Activated naive CD4-positive, alpha-beta T cell treated with Interleukin-2 at 50 U/mL for 16 hours (primary cell): ENCODE data around the gene GRK6.
"Not testable (repeated sequence)": the region's sequence is repeated elsewhere in the genome, so short reads cannot be mapped to it uniquely, and the experiment has no call there.

Source experiments
- DNase-seq: peaks from one replicate; pipeline ENCODE4 v3.0.0-alpha.2; 2020

Gene GRK6

DNA sequence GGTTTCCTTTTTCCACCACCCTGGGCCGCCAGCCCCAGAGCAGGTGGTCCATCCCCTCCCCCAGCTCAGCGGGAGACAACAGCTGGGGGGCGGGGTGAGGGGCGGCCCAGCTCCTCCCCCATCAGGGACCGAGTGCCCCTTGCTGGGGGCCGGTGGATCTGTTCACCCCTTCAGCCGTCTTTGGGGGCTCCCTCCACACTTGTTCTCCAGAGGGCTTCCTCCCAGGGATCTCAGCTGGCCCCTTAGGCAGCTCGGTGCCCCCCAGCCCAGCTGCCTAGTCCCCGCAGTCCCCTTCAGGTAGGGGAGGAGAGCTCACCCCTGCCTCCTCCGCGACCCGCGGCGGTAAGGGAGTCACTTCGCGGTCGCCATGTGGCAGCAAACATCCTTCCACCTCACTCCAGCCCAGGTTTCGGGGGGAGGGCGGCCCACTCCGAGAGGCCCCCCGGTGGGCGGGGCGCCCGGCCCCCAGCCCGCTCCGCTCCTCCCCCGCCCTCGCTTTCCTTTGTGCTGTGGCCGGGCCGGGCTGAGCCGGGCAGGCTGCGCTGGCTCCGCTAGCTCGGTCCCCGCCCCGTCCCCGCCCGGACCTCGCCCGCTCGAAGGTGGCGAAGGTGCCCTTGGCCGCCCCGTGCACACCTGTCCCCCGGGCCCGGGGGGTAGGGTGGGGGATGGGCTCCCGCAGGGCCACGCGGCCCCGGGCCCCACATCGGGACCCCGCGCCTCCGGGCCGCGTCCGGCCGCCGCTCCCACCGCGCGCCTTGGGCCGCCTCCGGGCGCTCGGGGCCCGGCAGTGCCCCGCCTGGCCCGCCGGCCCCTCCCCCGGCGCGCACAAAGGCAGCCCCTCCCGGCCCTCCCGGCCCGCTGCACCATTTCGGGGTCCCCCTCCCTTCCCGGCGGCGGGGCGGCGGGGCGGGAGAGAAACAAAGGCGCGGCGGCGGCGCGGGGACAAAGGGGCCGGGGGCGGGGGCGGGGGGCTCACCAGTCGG lies 46.3 kb downstream of the GRK6 start:
- DNase-seq: peak; percentile 57

DNA sequence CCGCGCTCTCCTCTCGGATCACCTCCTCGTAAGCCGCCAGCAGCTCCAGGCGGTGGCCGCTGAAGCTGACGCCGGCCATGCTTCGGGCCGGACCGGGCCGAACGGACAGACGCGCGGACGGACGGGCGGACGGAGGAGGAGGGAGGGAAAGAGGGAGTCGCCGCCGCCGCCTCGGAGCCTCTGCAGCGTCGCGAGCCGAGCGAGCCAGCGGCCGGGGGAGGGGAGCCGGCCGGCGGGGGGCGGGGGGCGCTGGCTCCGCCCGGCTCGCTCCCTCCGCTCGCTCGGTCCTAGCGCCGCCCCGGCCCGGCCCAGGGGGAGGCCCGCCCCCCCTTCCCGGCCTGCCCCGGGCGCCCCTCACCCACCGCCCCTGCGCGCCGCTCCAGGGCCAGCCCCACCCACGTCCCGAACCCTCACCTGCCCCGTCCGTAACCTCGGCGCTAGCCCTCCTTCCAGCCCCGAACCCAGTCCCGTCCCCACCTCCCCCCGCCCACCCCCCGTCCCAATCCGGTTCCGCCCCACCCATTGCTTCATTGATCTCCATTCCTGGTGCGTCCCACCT lies 47.0 kb downstream of the GRK6 start, which contains the start of gene DBN1:
Gene DBN1 (minus strand): TSS at position 192 of the 559 bp plus-strand sequence. CDS start 113 bp downstream, at position 79.
- DNase-seq: no peak

DNA sequence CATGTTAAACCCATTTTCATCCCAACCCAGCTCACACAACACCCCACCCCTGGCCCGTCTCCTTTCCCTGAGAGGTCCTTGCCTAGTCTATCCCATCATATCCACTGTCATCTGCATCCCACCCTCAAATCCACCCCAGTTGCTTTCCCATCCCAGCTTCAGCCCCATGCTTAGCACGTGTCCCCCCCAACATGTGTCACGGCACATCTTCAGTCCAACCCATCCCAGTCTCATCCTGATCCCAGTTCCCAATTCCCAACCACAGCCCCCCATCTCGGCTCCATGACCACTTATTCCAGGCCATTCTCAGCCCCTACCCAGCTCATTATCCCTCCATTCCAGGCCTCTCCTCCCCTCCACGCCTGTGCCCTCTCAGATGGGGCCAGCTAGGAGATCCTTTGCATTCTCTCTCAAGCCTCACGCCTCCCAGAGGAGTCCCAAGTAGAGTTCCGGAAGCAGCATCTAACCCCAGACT lies 47.6 kb downstream of the GRK6 start:
- DNase-seq: no peak

DNA sequence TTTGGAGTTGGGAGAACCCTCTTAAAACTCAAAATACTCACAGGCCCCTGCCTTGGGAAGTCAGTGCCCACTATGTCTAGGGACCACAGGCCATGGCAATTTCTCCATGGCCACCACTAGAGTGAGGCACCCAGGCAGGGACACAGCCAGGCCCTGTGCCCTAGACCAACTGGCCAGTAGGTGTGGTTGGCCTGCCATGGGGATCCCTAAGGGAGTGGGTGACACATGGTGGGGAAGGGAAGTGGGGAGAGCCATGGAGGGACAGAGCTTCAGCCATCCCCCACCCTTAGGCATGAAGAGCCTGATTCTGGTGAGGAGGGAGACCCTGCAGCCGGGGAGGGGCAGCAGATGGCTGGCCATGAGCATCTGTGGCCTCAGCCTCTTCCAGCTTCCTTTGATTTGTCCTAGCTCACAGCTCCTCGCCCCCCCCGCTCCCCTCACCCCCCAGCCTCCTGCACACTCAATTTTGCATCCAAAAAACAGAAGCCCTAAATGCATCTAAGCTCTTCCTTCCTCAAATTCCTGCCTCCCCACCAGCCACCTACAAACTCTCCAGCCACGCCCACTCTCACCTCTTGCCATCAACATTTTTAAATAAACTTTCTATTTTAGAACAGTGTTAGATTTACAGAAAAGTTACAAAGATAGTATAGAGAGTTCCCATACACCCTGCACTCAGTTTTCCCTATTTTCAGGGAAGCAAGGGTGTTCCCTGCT lies 48.5 kb downstream of the GRK6 start:
- no peak for DNase-seq

DNA sequence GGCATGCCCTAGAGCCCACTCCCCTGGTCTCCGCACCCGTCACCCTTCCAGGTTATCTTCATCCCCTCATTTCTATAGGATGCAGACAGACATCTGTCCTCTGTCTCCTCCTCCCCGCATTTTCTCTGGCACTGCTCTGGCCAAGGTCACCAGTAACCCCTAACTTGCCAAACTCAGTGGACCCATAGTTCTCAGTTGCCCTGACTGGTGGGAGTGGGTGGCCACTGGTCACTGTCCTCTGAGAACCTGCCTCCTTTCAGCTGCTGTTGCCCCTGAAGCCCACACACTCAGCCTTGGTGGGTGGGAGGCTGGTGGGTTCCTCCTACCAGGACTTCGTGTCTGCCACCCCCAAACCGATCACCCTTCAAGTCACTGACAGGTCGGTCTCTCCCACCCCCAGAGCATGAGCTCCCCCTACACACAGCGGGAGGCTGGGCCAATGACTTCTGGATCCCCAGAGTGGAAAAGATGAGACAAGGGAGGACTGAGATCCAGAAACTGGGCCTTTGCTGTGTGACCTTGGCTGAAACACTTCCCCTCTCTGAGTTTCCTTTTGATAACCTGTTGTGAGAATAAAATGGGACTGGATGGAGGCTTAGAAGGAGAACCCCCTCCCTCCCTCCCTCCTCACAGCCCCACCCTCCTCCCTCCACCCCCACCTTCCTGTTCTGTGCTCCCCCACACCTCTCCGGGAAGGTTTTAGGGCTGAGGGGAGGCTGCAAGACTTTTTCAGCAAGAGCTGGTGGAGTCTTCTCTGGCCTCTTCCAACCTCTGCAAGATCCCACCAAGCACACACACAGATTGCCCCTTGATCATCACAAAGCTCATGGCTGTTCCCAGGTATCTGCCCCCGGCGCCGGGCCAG lies 49.3 kb downstream of the GRK6 start:
- no peak for DNase-seq

GRCh38 chr5:177476531-177477233 lies 50.2 kb downstream of the GRK6 start:
- no peak for DNase-seq

- no peak for DNase-seq
These were observed 51.4 kb downstream of the GRK6 start for GRCh38 chr5:177477701-177478477.

GRCh38 chr5:177478711-177479646 lies 52.5 kb downstream of the GRK6 start:
- DNase-seq: peak; percentile 22

DNA sequence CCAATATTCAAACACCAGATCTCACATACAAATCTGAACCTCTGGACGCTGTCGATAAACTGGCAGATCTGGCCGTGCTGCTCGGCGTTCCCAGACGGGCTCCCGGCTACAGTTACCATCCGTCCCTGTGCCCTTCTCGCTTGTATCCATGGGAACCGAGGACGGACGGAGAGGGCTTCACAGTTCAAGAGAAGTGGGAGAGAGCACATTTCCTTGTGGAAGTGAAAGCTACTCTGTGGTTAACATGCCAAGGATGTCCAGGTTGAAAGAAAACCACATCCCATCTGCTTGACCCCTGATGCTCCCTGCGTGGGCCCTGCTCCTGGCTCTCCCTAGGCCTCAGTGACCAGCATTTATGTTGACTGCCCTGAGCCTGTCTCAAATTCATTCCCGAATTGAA lies 53.3 kb downstream of the GRK6 start:
- DNase-seq: no peak

DNA sequence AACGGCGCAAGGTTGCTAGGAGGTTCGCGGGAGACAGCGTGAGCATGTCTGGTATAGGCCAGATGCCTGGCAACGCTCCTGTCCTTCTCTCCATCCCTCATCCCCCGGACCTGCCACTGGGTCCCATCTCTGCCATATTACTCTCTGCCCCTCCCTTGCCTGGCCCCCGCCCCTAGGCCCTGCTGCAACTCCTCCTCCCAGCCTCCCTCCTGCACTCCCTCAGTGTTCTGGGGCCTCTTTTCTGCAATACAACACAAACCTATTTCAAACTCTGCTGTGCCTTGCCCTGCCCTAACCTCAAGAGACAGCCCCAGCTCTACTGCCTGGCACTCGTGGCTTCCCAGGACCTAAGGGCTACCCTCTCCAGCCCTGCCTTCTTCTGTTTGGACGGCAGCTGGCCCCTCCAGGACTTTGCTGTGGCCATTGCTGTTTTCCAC lies 55.9 kb downstream of the GRK6 start:
- no peak for DNase-seq

DNA sequence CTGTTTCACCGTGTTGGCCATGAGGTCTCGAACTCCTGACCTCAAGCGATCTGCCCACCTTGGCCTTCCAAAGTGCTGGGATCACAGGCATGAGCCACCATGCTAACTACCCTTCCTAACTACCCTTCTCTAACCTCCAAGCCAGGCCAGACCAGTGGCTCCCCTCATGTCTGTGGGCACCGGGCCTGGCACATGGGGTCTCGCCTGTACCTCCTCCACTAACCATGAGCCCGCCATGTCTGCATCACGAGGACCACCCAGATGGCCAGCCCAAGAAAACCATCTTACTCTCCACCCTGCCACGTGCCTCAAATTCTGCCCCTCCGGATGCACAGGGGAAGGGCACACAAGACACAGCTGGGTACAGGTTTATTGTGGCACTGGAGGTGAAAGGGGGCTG lies 56.6 kb downstream of the GRK6 start:
- DNase-seq: no peak

DNA sequence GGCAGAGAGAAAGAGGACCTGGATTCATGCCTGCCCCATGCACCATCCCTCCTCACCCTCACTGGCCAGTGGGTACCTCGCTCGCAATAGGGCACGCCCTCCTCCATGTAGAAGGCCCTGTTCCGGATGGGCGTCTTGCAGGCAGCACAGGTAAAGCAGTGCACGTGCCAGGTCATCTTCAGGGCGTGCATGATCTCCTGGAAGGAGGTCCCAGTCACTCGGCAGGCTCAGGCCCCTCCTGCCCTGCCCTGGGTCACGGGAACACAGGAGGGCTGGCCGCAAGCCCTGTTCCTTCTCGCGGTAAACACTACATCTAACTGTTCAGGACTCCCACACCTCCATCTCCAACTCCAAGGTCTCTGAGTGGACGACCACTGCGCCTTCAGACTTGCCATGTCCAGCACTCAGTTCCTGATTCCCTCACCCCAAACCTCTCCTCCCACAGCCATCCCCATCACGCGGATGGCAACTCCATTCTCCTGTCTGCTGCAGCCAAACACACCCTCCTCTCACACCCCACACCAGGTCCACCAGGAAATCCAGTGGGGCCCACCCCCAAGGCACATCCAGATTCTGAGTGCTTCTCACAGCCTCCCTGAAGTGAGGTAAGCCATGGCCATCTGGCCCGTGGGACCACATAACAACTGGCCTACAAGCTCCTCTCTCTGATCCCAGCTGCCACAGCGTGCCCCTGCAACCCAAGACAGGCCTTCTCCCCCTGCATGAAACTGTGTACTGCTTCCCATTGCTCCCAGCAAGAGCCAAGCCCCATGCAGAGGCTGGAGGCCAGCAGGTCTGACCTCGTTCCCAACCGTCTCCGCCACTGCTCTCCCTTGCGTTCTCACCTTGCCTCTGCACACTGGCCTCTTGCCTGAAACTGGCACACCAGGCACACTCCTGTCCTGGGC lies 57.8 kb downstream of the GRK6 start:
- no peak for DNase-seq

GRCh38 chr5:177484902-177485549 lies 58.5 kb downstream of the GRK6 start:
- DNase-seq: no peak

GRCh38 chr5:177485753-177486152 lies 59.3 kb downstream of the GRK6 start:
- not testable (repeated sequence) for DNase-seq

GRCh38 chr5:177486256-177486655 lies 59.8 kb downstream of the GRK6 start:
- DNase-seq: no peak

GRCh38 chr5:177487144-177487543 lies 60.7 kb downstream of the GRK6 start:
- DNase-seq: no peak

DNA sequence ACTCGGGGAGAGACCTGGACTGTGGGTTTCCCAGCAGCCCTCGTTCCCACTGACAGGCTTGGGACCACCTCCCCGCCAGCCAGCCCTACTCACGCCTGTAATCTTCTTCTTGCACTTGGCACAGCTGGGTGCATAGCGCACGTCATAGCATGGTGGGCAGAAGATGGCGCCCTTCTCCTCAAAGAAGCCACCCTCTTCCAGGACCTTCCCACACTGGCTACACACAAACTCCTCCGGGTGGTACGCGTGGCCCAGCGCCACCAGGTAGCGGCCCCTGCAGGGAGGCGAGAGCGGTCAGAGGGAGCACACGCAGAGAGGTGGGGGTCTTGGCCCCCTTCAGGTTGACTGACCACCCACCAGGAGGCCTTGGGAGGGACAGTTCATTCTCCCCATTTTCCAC lies 61.5 kb downstream of the GRK6 start:
- no peak for DNase-seq

DNA sequence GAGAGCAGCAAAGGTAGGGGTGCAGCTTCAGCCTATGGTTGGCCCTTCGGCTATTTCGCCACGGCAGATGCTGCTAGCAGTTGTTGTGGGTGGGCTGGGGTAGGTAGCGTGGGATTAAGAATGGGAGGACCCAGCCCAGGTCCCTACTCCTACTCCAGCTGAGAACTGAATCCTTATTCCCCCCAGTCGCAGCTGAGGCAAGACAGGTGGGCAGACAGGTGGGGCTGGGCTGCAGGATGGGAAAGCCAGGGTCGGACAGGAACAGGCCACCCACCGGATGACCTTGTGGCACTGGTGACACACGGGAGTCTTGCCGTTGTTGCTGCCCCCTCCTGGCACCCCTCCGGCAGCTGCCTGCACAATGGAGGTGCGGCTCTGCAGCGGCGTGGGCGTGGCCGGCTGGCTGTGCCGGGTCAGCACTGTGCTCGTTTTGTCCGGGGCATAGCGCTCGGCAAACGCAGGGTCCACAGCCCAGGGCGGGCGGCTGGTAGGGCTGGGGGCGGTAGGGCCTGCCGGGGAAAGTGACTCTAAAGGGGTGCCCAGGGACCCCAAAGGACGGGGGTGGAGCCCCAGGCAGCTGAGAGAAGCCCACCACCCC lies 62.7 kb downstream of the GRK6 start:
- no peak for DNase-seq
